WTC11 (cell line): ENCODE data around the gene CMTM4.

ENCODE experiments used
- CREM ChIP-seq: sonication (generic); formaldehyde crosslinking; IDR thresholded peaks from 2 replicates; pipeline ENCODE4 v1.8.1; 2022; ENCODE audit warnings: mild to moderate bottlenecking, missing genetic modification reagents, moderate library complexity
- GTF2I ChIP-seq: fragments of 250-450 bp; sonication (Bioruptor Pico); conservative IDR thresholded peaks from 2 replicates; pipeline ENCODE4 v1.4.0; 2021; ENCODE audit warnings: mild to moderate bottlenecking
- MXD4 ChIP-seq: fragments of 250-450 bp; sonication (Bioruptor Pico); IDR thresholded peaks from 2 replicates; pipeline ENCODE4 v1.8.0; 2021; ENCODE audit warnings: mild to moderate bottlenecking, moderate library complexity, borderline replicate concordance
- SP1 ChIP-seq: sonication (generic); formaldehyde crosslinking; conservative IDR thresholded peaks from 2 replicates; pipeline ENCODE4 v1.8.1; 2022; ENCODE audit warnings: missing genetic modification reagents
- ZNF396 ChIP-seq: fragments of 250-450 bp; sonication (Bioruptor Pico); IDR thresholded peaks from 2 replicates; pipeline ENCODE4 v1.8.0; 2021; ENCODE audit warnings: mild to moderate bottlenecking, moderate library complexity, borderline replicate concordance
- ZNF416 ChIP-seq: fragments of 250-450 bp; sonication (Bioruptor Pico); IDR thresholded peaks from 2 replicates; pipeline ENCODE4 v1.9.0; 2021; ENCODE audit warnings: mild to moderate bottlenecking, inconsistent platforms
- TF ChIP-seq, protein P1 (sequence below): sonication (generic); formaldehyde crosslinking; IDR thresholded peaks from 2 replicates; pipeline ENCODE4 v1.8.1; 2022; ENCODE audit warnings: low read depth, missing genetic modification reagents, borderline replicate concordance
- TF ChIP-seq, protein P2 (sequence below): fragments of 200-600 bp; IDR thresholded peaks from 2 replicates; pipeline ENCODE4 v1.8.0; 2022; ENCODE audit warnings: antibody characterized with exemption

DNA sequence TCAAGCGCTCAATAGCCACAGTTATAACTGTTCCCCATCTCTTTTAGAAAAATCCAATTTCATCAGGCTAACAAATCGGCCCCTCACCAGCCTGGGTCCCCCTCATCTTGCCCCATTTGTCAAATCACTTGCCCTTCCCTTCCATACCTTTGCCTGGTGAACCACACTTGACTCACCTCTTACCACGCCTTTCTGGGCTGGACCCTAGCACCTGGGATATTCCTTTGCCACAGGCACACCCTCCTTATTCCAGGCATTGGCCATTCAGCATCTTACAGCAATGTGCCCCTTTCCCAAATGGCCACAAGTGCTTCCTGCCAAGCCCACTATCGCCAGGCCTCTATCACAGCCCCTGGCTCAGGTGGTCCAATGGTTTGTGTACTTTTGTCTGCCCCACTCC lies 14.9 kb downstream of the CMTM4 start:
- TF ChIP-seq, protein P1, sequence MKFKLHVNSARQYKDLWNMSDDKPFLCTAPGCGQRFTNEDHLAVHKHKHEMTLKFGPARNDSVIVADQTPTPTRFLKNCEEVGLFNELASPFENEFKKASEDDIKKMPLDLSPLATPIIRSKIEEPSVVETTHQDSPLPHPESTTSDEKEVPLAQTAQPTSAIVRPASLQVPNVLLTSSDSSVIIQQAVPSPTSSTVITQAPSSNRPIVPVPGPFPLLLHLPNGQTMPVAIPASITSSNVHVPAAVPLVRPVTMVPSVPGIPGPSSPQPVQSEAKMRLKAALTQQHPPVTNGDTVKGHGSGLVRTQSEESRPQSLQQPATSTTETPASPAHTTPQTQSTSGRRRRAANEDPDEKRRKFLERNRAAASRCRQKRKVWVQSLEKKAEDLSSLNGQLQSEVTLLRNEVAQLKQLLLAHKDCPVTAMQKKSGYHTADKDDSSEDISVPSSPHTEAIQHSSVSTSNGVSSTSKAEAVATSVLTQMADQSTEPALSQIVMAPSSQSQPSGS (CRISPR knock-in tag), result no peak
- TF ChIP-seq MXD4 (CRISPR knock-in tag), result no peak
- no peak for TF ChIP-seq ZNF396 (CRISPR knock-in tag)
- no peak for TF ChIP-seq SP1 (CRISPR knock-in tag)
- TF ChIP-seq, protein P2, sequence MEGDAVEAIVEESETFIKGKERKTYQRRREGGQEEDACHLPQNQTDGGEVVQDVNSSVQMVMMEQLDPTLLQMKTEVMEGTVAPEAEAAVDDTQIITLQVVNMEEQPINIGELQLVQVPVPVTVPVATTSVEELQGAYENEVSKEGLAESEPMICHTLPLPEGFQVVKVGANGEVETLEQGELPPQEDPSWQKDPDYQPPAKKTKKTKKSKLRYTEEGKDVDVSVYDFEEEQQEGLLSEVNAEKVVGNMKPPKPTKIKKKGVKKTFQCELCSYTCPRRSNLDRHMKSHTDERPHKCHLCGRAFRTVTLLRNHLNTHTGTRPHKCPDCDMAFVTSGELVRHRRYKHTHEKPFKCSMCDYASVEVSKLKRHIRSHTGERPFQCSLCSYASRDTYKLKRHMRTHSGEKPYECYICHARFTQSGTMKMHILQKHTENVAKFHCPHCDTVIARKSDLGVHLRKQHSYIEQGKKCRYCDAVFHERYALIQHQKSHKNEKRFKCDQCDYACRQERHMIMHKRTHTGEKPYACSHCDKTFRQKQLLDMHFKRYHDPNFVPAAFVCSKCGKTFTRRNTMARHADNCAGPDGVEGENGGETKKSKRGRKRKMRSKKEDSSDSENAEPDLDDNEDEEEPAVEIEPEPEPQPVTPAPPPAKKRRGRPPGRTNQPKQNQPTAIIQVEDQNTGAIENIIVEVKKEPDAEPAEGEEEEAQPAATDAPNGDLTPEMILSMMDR, result no peak
- TF ChIP-seq ZNF416, result no peak
- no peak for TF ChIP-seq CREM (CRISPR knock-in tag)
- TF ChIP-seq GTF2I (CRISPR knock-in tag), result no peak
